ENCODE data around the gene LAX1.
"Not testable (repeated sequence)": the region's sequence is repeated elsewhere in the genome, so short reads cannot be mapped to it uniquely, and the experiment has no call there.

The LAX1 gene

GRCh38 chr1:203789966-203790365, 25.0 kb downstream of the LAX1 start:
- no peak overlapping the region for H3K4me3 ChIP-seq (ENCODE audit: low read length)
- no peak for DNase-seq (ENCODE audit: low read depth)
- TF ChIP-seq CTCF (conservative IDR thresholded peaks at IDR 0.05; ENCODE audit: low read length): no peak

- no peak for TF ChIP-seq CTCF (conservative IDR thresholded peaks at IDR 0.05; ENCODE audit: low read length)
- DNase-seq (ENCODE audit: low read depth): peak; percentile 12
- no peak overlapping the region for H3K4me3 ChIP-seq (ENCODE audit: low read length)
Measured at GRCh38 chr1:203791498-203791897, 26.5 kb downstream of the LAX1 start.

GRCh38 chr1:203792486-203792885, 27.5 kb downstream of the LAX1 start:
- TF ChIP-seq CTCF (conservative IDR thresholded peaks at IDR 0.05; ENCODE audit: low read length): no peak
- DNase-seq (ENCODE audit: low read depth): no peak
- H3K4me3 ChIP-seq (ENCODE audit: low read length): no peak overlapping the region

- not testable (repeated sequence) for H3K4me3 ChIP-seq (ENCODE audit: low read length); DNase-seq (ENCODE audit: low read depth)
Measured at GRCh38 chr1:203793561-203793960, 28.6 kb downstream of the LAX1 start.

- H3K4me3 ChIP-seq (ENCODE audit: low read length): peak overlapping the region; percentile 40
- no peak for DNase-seq (ENCODE audit: low read depth)
- TF ChIP-seq CTCF (conservative IDR thresholded peaks at IDR 0.05; ENCODE audit: low read length): no peak
Measured at GRCh38 chr1:203794764-203795440, 29.9 kb downstream of the LAX1 start.

GRCh38 chr1:203795441-203796235, 30.7 kb downstream of the LAX1 start, which contains the start of the genes ZBED6 and ZC3H11A:
Gene ZBED6 (plus strand): TSS chr1:203795623. CDS start chr1:203797523, 1,900 bp downstream.
Gene ZC3H11A (plus strand): TSS chr1:203795623. CDS start chr1:203817071, 21,448 bp downstream.
- DNase-seq (ENCODE audit: low read depth): peak; percentile 99
- TF ChIP-seq CTCF (conservative IDR thresholded peaks at IDR 0.05; ENCODE audit: low read length): no peak
- peak within 1 kb of the TSS; percentile 89 for H3K4me3 ChIP-seq (ENCODE audit: low read length)

GRCh38 chr1:203796236-203796605, 31.2 kb downstream of the LAX1 start:
- DNase-seq (ENCODE audit: low read depth): peak; percentile 31
- TF ChIP-seq CTCF (conservative IDR thresholded peaks at IDR 0.05; ENCODE audit: low read length): no peak
- H3K4me3 ChIP-seq (ENCODE audit: low read length): peak overlapping the region; percentile 89

Data from AG10803 (cell line).